ENCODE results near the gene LRP1B. TPM values are rescaled to one million over a fixed set of nuclear protein-coding genes. Genes with fewer than 3 reads are reported as not detected.

The LRP1B gene
- total RNA-seq, 4 donors from 2014 or later = 0.85 to 3.3 (median 1.1) TPM; not detected in 1

GRCh38 chr2:140273408-140273807 is 1857.4 kb downstream of the LRP1B start:
- no peaks in the 10 kb centered on the region for H3K27me3 ChIP-seq
- no peaks in the 10 kb centered on the region for H3K4me1 ChIP-seq
- no peak overlapping the region for H3K4me3 ChIP-seq
- DNase-seq = no peak
- H3K36me3 ChIP-seq = no peaks in the 10 kb centered on the region
- H3K9me3 ChIP-seq = no peaks in the 10 kb centered on the region
- H3K27ac ChIP-seq = no peak overlapping the region
- TF ChIP-seq CTCF (IDR thresholded peaks at IDR 0.05) (no peak), POLR2A (IDR thresholded peaks at IDR 0.05) (no peak)

GRCh38 chr2:140270224-140270623 is 1860.6 kb downstream of the LRP1B start:
- H3K27ac ChIP-seq = no peak overlapping the region
- no peaks in the 10 kb centered on the region for H3K27me3 ChIP-seq
- TF ChIP-seq CTCF (IDR thresholded peaks at IDR 0.05) (no peak), POLR2A (IDR thresholded peaks at IDR 0.05) (no peak)
- H3K4me1 ChIP-seq = no peaks in the 10 kb centered on the region
- DNase-seq = no peak
- H3K9me3 ChIP-seq = no peaks in the 10 kb centered on the region
- H3K4me3 ChIP-seq = no peak overlapping the region
- H3K36me3 ChIP-seq = no peaks in the 10 kb centered on the region

GRCh38 chr2:140269000-140269399 is 1861.8 kb downstream of the LRP1B start:
- Histone ChIP-seq H3K27me3 (no peaks in the 10 kb centered on the region), H3K4me1 (no peaks in the 10 kb centered on the region), H3K36me3 (no peaks in the 10 kb centered on the region), H3K4me3 (no peak overlapping the region), H3K9me3 (no peaks in the 10 kb centered on the region), H3K27ac (no peak overlapping the region)
- TF ChIP-seq POLR2A (IDR thresholded peaks at IDR 0.05) = no peak
- TF ChIP-seq CTCF (IDR thresholded peaks at IDR 0.05) = no peak
- DNase-seq = no peak

GRCh38 chr2:140262908-140263307 is 1867.9 kb downstream of the LRP1B start:
- Histone ChIP-seq H3K9me3 (no peaks in the 10 kb centered on the region), H3K4me1 (no peaks in the 10 kb centered on the region), H3K36me3 (no peaks in the 10 kb centered on the region), H3K27ac (no peak overlapping the region), H3K27me3 (no peaks in the 10 kb centered on the region), H3K4me3 (no peak overlapping the region)
- no peak for DNase-seq
- no peak for TF ChIP-seq POLR2A (IDR thresholded peaks at IDR 0.05)
- no peak for TF ChIP-seq CTCF (IDR thresholded peaks at IDR 0.05)

- Histone ChIP-seq H3K9me3 (no peaks in the 10 kb centered on the region), H3K4me3 (no peak overlapping the region), H3K27ac (no peak overlapping the region), H3K27me3 (no peaks in the 10 kb centered on the region), H3K36me3 (no peaks in the 10 kb centered on the region), H3K4me1 (no peaks in the 10 kb centered on the region)
- DNase-seq = no peak
- TF ChIP-seq CTCF (IDR thresholded peaks at IDR 0.05) = no peak
- no peak for TF ChIP-seq POLR2A (IDR thresholded peaks at IDR 0.05)
Observed at GRCh38 chr2:140257692-140258300, 1873.0 kb downstream of the LRP1B start.

GRCh38 chr2:140256080-140256479 is 1874.7 kb downstream of the LRP1B start:
- no peak for TF ChIP-seq CTCF (IDR thresholded peaks at IDR 0.05)
- no peak for TF ChIP-seq POLR2A (IDR thresholded peaks at IDR 0.05)
- no peaks in the 10 kb centered on the region for H3K4me1 ChIP-seq
- DNase-seq = no peak

More at GRCh38 chr2:140256080-140256479, 1874.7 kb downstream of the LRP1B start:
- Histone ChIP-seq H3K36me3 (no peaks in the 10 kb centered on the region), H3K27ac (no peak overlapping the region), H3K27me3 (no peaks in the 10 kb centered on the region), H3K9me3 (no peaks in the 10 kb centered on the region), H3K4me3 (no peak overlapping the region)

Measured in Peyer's patch (tissue), 4 donors.